SKM-1 treated with dmso at 0.1 percent for 144 hours (cell line): ENCODE results near the gene EIPR1.
"Not testable (repeated sequence)": the region's sequence is repeated elsewhere in the genome, so short reads cannot be mapped to it uniquely, and the experiment has no call there.

Experiments used
- DNase-seq: peaks from one replicate; lab custom pipeline; 2025; ENCODE audit not compliant: unreplicated experiment; lab: John Stamatoyannopoulos, UW

The EIPR1 gene

GRCh38 chr2:3403587-3404334 lies 26.1 kb upstream of the EIPR1 start:
- DNase-seq: no peak

- no peak for DNase-seq
These were observed 22.2 kb upstream of the EIPR1 start for GRCh38 chr2:3399829-3400228.

- DNase-seq: no peak
These were observed 21.8 kb upstream of the EIPR1 start for GRCh38 chr2:3399381-3399780.

DNA sequence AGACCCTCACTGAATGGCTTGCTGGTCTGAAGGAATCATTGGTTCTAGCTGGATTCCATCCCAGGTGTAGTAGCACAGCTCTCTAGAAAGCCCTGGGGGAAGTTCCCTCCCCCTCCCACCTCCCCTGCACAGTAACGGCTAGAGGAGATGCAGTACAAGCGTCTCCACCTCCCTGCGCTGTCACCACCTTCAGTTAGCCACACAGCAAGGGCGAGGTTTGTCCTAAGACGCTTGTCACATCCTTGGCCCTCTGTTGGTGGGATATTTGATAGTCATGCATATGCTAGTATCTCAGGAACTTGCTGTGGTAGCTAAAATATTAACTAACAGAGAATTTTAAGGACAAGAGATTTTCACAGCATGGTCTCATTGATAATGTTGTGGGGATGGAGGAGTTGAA lies 21.2 kb upstream of the EIPR1 start:
- no peak for DNase-seq

GRCh38 chr2:3396920-3397559 lies 19.4 kb upstream of the EIPR1 start:
- no peak for DNase-seq

- no peak for DNase-seq
These were observed 14.6 kb upstream of the EIPR1 start for GRCh38 chr2:3392216-3392615.

DNA sequence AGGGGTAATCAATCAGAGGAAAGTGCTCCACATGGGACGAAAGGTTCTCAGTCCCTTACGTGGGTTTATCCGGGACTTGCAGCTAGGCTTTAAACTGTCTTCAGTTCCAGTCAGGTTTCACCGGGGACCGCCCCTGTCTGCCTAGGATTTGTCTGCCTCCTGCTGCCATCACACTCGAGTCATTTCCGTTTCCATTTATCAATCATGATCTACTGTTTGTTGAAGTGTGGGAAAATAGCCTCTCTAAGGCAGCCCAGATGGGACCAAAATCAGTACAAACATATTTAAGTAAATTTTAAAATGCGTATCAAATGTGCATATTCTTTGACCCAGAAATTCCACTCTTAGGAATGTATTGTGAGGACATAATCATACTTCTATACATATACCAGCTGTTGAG lies 12.4 kb upstream of the EIPR1 start:
- no peak for DNase-seq

GRCh38 chr2:3389193-3389592 lies 11.6 kb upstream of the EIPR1 start:
- no peak for DNase-seq

DNA sequence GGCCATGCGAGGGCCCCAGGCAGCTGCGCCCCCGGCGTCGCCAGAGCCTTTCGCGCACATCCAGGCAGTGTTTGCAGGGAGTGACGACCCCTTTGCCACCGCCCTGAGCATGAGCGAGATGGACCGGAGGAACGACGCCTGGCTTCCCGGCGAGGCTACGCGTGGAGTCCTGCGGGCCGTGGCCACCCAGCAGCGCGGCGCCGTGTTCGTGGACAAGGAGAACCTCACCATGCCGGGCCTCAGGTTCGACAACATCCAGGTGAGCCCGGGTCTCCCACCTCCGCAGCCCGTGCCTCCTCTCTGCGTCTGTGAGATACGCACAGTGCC lies 10.8 kb upstream of the EIPR1 start:
- DNase-seq: no peak

- DNase-seq: no peak
These were observed 10.2 kb upstream of the EIPR1 start for GRCh38 chr2:3387644-3388411.

GRCh38 chr2:3387011-3387410 lies 9.4 kb upstream of the EIPR1 start:
- DNase-seq: no peak

- DNase-seq: no peak
These were observed 8.9 kb upstream of the EIPR1 start for GRCh38 chr2:3386448-3386958.

- peak; percentile 81 for DNase-seq
These were observed 2.3 kb upstream of the EIPR1 start, which contains the start of gene TRAPPC12 for GRCh38 chr2:3379647-3380534. TSS of gene TRAPPC12 (plus strand) at chr2:3379694. CDS start at chr2:3387624, 7,930 bp downstream.

DNA sequence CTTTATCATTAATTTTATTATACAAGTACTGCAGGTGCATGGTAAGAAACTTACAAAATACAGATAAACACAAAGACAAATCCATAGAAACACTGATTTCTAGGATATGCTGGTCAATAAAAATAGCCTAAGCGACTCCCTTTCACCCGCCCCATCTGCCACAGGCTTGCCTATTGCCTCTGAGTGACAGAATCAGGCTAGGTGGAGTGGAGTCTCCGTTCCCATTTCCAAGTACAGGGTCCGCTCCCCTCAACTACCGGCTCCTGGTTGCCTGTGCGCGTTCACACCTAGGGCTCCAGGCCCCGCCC lies 1.7 kb upstream of the EIPR1 start:
- no peak for DNase-seq

DNA sequence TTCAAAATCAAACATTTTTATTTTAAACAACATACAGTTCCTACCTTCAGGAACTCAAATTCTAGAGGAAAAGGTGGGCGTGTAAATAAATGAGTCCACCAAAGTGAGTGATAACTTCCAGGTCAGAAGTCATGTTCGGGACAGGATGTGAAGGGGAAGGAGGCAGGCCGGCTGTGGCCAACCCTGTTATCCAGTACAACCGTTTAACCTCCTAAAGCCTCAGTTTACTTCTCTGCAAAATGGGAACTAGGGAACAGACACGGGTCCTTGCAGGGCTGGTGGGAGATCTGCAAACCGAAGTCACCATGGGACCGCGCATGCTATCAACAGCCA lies 373 bp downstream of the EIPR1 start:
- DNase-seq: peak; percentile 37

- no peak for DNase-seq
These were observed 797 bp downstream of the EIPR1 start for GRCh38 chr2:3376821-3377220.

DNA sequence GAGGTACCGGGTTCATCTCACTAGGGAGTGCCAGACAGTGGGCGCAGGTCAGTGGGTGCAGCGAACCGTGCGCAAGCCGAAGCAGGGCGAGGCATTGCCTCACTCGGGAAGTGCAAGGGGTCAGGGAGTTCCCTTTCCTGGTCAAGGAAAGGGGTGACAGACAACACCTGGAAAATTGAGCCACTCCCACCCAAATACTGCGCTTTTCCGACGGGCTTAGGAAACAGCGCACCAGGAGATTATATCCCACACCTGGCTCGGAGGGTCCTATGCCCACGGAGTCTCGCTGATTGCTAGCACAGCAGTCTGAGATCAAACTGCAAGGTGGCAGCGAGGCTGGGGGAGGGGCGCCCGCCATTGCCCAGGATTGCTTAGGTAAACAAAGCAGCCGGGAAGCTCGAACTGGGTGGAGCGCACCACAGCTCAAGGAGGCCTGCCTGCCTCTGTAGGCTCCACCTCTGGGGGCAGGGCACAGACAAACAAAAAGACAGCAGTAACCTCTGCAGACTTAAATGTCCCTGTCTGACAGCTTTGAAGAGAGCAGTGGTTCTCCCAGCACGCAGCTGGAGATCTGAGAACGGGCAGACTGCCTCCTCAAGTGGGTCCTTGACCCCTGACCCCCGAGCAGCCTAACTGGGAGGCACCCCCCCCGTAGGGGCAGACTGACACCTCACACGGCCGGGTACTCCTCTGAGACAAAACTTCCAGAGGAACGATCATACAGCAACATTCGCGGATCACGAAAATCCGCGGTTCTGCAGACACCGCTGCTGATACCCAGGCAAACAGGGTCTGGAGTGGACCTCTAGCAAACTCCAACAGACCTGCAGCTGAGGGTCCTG lies 8.1 kb downstream of the EIPR1 start:
- not testable (repeated sequence) for DNase-seq

DNA sequence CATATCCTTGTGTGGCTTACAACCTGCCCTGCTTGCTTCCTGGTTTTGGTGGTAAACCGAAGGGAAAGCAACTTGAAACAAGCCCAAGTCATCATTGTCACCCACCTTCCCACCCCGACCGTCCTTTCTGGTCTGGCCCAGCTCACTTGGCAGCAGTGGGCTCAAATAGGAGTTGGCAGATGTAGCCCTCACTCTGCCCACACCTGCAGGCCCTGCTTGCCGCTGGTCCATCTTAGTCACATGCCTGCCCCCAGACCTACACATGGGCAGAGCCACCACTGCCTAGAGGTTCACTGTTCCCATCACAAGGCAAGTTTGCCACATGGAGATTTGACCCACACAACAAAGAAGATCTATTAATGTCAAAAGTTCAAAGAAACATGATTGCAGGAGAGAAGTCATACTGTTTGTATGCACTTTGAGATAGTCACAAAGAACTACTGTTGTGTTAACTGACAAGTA lies 9.3 kb downstream of the EIPR1 start:
- no peak for DNase-seq

DNA sequence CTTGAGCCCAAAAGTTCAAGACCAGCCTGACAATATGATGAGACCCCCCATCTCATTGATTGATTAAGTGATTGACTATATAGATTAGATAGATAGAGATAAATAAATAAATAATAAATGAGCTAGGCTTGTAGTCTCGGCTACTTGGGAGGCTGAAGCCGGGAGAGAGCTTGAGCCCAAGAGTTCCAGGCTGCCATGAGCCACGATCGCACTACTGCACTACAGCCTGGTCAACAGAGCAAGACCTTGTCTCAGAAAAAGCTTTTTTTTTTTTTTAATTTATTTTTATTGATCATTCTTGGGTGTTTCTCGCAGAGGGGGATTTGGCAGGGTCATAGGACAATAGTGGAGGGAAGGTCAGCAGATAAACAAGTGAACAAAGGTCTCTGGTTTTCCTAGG lies 12.4 kb downstream of the EIPR1 start:
- DNase-seq: no peak
